ENCODE results near the gene PALM2AKAP2. TPM values are rescaled to one million over a fixed set of nuclear protein-coding genes. Genes with fewer than 3 reads are reported as not detected.

The PALM2AKAP2 gene
- total and polyA plus RNA-seq, 11 donors: 4.1 to 132 (median 81.3) TPM

DNA sequence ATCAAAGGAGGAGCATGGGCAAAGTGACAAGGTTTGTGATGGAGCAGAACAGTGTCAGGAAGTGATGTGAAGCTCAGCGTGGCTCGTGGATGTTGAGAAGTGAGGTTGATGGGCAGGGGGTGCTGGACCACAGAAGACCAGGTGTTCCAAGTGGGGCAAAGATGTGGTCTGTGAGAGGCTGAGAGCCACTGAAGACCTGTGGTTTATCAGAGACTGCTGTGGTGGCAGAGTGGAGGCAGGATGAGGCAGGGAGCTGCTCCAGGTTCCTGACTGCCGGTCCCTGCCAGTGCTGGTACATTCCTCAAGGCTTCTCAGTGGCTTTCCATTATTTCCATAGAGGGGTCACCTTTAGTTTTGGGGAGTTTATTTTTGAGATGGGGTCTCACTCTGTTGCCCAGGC, 19.1 kb downstream of the PALM2AKAP2 start:
- 70 to 83% (median 76%) methylated on average over 3 of the region's 3 CpGs for whole genome bisulfite sequencing, 4 donors
- Histone ChIP-seq H3K9me3 (no peaks in the 10 kb centered on the region), H3K36me3 (no peaks in the 10 kb centered on the region), H3K4me1 (peaks cover 0 to 85% (median 34%) of the 10 kb centered on the region in 12 donors), H3K27me3 (no peaks in the 10 kb centered on the region), H3K27ac (peak overlapping the region in 11 of 12 donors; percentile 2 to 67 (median 58)), H3K4me3 (no peak overlapping the region)
- no peak for DNase-seq
- TF ChIP-seq POLR2A (IDR thresholded peaks at IDR 0.05) (no peak), CTCF (IDR thresholded peaks at IDR 0.05) (no peak)
- no peak for ATAC-seq
- intact Hi-C loops (cut with DNase I): no loop called here

- ATAC-seq: peak in 3 of 4 donors; percentile 33 to 58 (median 54)
- H3K4me3 ChIP-seq: no peak overlapping the region
- no peaks in the 10 kb centered on the region for H3K27me3 ChIP-seq
- 5 to 14% (median 7%) methylated on average over 2 of the region's 2 CpGs for WGBS, 4 donors
- H3K9me3 ChIP-seq: no peaks in the 10 kb centered on the region
- H3K4me1 ChIP-seq: peaks cover 0 to 87% (median 35%) of the 10 kb centered on the region in 12 donors
- intact Hi-C loops (cut with DNase I): no loop called here
- DNase-seq: peak in 1 of 5 donors; percentile 24
- TF ChIP-seq CTCF (IDR thresholded peaks at IDR 0.05) (no peak), POLR2A (IDR thresholded peaks at IDR 0.05) (no peak)
- peak overlapping the region in 10 of 12 donors; percentile 2 to 67 (median 58) for H3K27ac ChIP-seq
- no peaks in the 10 kb centered on the region for H3K36me3 ChIP-seq
Measured at GRCh38 chr9:109799792-109800191, 19.8 kb downstream of the PALM2AKAP2 start.

DNA sequence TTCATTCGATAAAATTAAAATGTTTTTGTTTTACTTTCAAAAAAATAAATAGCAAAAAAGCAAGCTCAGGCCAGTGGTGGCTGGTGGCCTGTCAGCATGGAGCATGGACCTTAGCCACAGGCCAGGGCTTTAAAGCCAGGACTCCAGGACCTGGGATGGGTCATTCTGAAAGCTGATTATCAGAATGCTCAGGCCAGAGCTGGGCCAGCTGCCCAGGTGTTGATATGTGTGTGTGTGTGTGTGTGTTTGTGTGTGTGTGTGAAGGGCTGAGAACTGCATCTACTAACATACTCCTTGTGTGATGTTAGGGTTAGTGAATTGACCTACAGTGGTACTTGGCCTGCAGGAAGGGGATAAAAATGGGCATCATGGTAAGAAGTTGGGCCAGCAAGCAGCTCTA, 21.5 kb downstream of the PALM2AKAP2 start:
- intact Hi-C loops (cut with DNase I): no loop called here
- no peaks in the 10 kb centered on the region for H3K27me3 ChIP-seq
- DNase-seq (peak in 4 of 5 donors; percentile 36 to 62 (median 51)), ATAC-seq (peak; percentile 37 to 79 (median 51))
- H3K4me3 ChIP-seq: no peak overlapping the region
- no peaks in the 10 kb centered on the region for H3K36me3 ChIP-seq
- WGBS, 4 donors: 40 to 95% (median 88%) methylated on average over 1 of the region's 1 CpG
- TF ChIP-seq POLR2A (IDR thresholded peaks at IDR 0.05): no peak
- TF ChIP-seq CTCF (IDR thresholded peaks at IDR 0.05): no peak
- peaks cover 0 to 88% (median 37%) of the 10 kb centered on the region in 12 donors for H3K4me1 ChIP-seq
- H3K9me3 ChIP-seq: no peaks in the 10 kb centered on the region
- H3K27ac ChIP-seq: peak overlapping the region in 4 of 12 donors; percentile 2 to 67 (median 11)

- H3K27me3 ChIP-seq: no peaks in the 10 kb centered on the region
- H3K27ac ChIP-seq: peak overlapping the region in 2 of 12 donors; percentile 4 to 22
- WGBS, 4 donors: 97 to 100% (median 99%) methylated on average over 1 of the region's 1 CpG
- TF ChIP-seq POLR2A (IDR thresholded peaks at IDR 0.05): no peak
- no peak for TF ChIP-seq CTCF (IDR thresholded peaks at IDR 0.05)
- H3K4me3 ChIP-seq: no peak overlapping the region
- ATAC-seq (no peak), DNase-seq (no peak)
- H3K36me3 ChIP-seq: no peaks in the 10 kb centered on the region
- peaks cover 0 to 86% (median 42%) of the 10 kb centered on the region in 12 donors for H3K4me1 ChIP-seq
- no peaks in the 10 kb centered on the region for H3K9me3 ChIP-seq
- intact Hi-C loops (cut with DNase I): no loop called here
Measured at GRCh38 chr9:109802491-109802890, 22.5 kb downstream of the PALM2AKAP2 start.

Data from heart left ventricle (tissue), 16 donors.